ENCODE measurements around the gene RTN4R.

The RTN4R gene

GRCh38 chr22:20206709-20207215 is 61.4 kb downstream of the RTN4R start:
- H3K27ac ChIP-seq = peak overlapping the region; percentile 14 to 81
- TF ChIP-seq, protein P1, sequence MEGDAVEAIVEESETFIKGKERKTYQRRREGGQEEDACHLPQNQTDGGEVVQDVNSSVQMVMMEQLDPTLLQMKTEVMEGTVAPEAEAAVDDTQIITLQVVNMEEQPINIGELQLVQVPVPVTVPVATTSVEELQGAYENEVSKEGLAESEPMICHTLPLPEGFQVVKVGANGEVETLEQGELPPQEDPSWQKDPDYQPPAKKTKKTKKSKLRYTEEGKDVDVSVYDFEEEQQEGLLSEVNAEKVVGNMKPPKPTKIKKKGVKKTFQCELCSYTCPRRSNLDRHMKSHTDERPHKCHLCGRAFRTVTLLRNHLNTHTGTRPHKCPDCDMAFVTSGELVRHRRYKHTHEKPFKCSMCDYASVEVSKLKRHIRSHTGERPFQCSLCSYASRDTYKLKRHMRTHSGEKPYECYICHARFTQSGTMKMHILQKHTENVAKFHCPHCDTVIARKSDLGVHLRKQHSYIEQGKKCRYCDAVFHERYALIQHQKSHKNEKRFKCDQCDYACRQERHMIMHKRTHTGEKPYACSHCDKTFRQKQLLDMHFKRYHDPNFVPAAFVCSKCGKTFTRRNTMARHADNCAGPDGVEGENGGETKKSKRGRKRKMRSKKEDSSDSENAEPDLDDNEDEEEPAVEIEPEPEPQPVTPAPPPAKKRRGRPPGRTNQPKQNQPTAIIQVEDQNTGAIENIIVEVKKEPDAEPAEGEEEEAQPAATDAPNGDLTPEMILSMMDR (IDR thresholded peaks at IDR 0.05) = no peak
- no peak for DNase-seq (ENCODE audit: low spot score)
- H3K4me3 ChIP-seq = peak overlapping the region; percentile 73

GRCh38 chr22:20205964-20206708 is 62.0 kb downstream of the RTN4R start:
- TF ChIP-seq, protein P1 (IDR thresholded peaks at IDR 0.05) = no peak
- Histone ChIP-seq H3K27ac (peak overlapping the region; percentile 14 to 81), H3K4me3 (peak overlapping the region; percentile 73)
- no peak for DNase-seq (ENCODE audit: low spot score)

DNA sequence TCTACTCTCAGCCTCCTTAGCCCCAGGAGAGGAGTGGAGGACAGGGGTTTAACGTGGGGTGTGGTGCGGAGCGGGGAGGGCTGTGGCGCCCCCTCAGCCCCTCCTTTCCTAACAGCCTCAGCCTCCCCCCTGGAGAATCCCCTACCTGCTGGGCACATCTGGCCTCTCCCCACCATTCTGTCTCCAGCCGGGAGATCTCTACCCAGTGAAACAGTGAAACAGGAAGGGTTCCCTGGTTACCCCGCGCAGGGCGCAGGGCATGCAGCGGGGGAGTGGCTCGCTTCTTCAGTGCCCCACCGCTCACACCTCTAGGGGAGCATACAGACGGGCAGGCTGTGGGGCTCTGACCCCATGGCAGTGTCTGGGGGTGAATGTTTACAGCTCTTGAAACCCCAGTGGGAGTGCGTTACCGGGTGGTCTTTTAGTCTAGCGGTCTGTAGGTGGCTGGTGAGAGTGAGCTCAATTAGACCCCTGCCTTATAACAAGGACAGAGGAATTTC is 62.6 kb downstream of the RTN4R start:
- H3K4me3 ChIP-seq = peak overlapping the region; percentile 73
- peak overlapping the region in 1 of 2 donors; percentile 81 for H3K27ac ChIP-seq
- TF ChIP-seq, protein P1 (IDR thresholded peaks at IDR 0.05) = no peak
- DNase-seq (ENCODE audit: low spot score) = no peak

DNA sequence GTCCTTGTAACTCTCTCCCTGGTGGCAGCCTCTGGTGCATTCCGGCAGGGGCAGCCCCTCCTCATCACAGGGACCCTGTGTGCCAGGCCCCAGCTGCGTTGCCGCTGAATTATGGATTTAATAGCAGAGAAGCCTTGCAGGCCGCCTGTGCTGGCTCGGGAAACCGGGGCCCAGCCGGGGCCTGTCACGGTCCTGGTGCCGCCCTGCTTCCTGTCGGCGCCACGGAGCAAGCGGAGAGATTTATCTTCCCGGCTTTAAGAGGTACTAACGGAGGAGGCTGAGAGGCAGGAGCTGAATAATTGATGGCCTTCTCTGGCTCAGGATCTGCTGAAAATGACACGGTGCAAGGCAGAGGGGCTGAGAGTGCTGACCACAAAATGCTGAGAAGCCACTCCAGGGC is 63.3 kb downstream of the RTN4R start:
- peak overlapping the region in 1 of 2 donors; percentile 81 for H3K27ac ChIP-seq
- TF ChIP-seq, protein P1 (IDR thresholded peaks at IDR 0.05) = no peak
- no peak for DNase-seq (ENCODE audit: low spot score)
- no peak overlapping the region for H3K4me3 ChIP-seq

- TF ChIP-seq, protein P1 (IDR thresholded peaks at IDR 0.05) = no peak
- DNase-seq (ENCODE audit: low spot score) = no peak
- H3K27ac ChIP-seq = peak overlapping the region in 1 of 2 donors; percentile 81
- H3K4me3 ChIP-seq = no peak overlapping the region
Observed at GRCh38 chr22:20204311-20204710, 63.8 kb downstream of the RTN4R start.

GRCh38 chr22:20203552-20204201 is 64.4 kb downstream of the RTN4R start:
- TF ChIP-seq, protein P1 (IDR thresholded peaks at IDR 0.05) = no peak
- peak overlapping the region in 1 of 2 donors; percentile 81 for H3K27ac ChIP-seq
- H3K4me3 ChIP-seq = peak overlapping the region; percentile 7
- DNase-seq (ENCODE audit: low spot score) = no peak

Data from coronary artery (tissue), 2 donors.